ENCODE results near the gene MDP1. TPM values are rescaled to one million over a fixed set of nuclear protein-coding genes. Genes with fewer than 3 reads are reported as not detected.
A peak's percentile ranks its signal among the peaks of the same experiment; 100 is the strongest.

MDP1 gene
- total RNA-seq, 1 experiment from 2014 or later, result 18.8 TPM

DNA sequence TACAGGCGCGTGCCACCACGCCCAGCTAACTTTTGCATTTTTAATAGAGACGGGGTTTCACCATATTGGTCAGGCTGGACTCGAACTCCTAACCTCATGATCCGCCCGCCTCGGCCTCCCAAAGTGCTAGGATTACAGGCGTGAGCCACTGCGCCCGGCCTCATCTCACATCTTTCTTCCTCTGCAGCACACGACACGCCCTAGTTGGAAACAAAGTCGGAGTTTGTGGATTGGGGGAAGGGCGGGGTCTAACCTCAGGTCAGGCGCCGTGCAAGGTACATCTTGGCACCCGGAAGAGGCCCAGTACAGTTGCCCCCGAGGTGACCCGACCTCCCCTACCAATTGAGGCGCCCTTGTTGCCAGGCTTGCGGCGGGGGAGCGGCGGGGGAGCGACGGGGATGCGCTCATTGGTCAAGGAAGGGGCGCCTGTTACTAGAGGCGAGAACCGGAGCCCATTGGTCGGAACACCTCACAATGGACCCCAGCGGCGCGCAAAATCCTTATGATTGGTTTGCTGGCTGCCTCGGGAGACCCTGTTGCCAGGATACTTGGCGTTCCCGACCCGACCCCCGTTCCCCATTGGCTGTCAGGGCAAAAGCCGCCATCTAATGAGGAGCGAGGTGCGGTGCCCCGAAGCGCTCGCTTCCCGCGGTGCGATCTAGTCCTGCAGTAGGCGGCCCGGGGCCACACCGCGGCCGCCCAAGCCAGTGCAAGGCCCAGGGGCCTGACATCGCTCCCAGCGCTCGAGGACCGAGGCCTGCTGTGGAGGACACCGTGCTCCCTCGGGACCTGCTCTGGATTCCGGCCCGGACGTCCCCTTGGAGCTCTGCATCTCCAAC lies 44.2 kb downstream of the MDP1 start, which contains the start of gene REC8:
Gene REC8 (plus strand): TSS at position 659 of the 839 bp plus-strand sequence. CDS start 473 bp downstream, outside the sequence.
- Mint-ChIP-seq H3K27me3 (ENCODE audit: low read depth) (no peaks in the 10 kb centered on the region; the same call in 1 of the 2 replicates), H3K36me3 (ENCODE audit: insufficient read depth in 1 of 3, low read depth in 3 of 3) (peaks cover 2 to 22% (median 16%) of the 10 kb centered on the region in 3 experiments; a peak in 5 of 7 replicates), H3K9me3 (no peaks in the 10 kb centered on the region; a peak in 1 of 5 replicates), H3K4me3 (peak within 1 kb of the TSS; percentile 75 to 80), H3K4me1 (peaks cover 5 to 13% of the 10 kb centered on the region in 2 experiments; a peak in 3 of 4 replicates), H3K27ac (peak within 1 kb of the TSS; percentile 27 to 94 (median 78); a peak in 4 of 7 replicates)
- Histone ChIP-seq H2BK5ac (ENCODE audit: insufficient read length, low read length) (no peak within 1 kb of the TSS), H3K9me3 (ENCODE audit: control insufficient read depth, low read depth, low read length) (no peaks in the 10 kb centered on the region), H3K4me1 (ENCODE audit: insufficient read depth, low read length) (no peaks in the 10 kb centered on the region), H3K18ac (ENCODE audit: insufficient read length, low read depth, low read length) (no peak within 1 kb of the TSS), H3K27me3 (ENCODE audit: insufficient read depth, low read length) (no peaks in the 10 kb centered on the region), H4K20me1 (ENCODE audit: control insufficient read depth, insufficient read depth, insufficient read length) (no peaks in the 10 kb centered on the region), H4K91ac (ENCODE audit: insufficient read length, low read depth, low read length) (no peak within 1 kb of the TSS), H4K5ac (ENCODE audit: insufficient read length, low read depth, low read length) (no peak within 1 kb of the TSS), H3K23ac (ENCODE audit: insufficient read length, low read depth, low read length) (no peak within 1 kb of the TSS), H3K79me2 (ENCODE audit: insufficient read depth, low read length) (no peaks in the 10 kb centered on the region), H2BK20ac (ENCODE audit: low read depth, low read length, poor library complexity, severe bottlenecking) (no peak within 1 kb of the TSS), H3K4ac (ENCODE audit: low read depth, low read length) (no peak within 1 kb of the TSS), H2BK120ac (ENCODE audit: low read depth, low read length, poor library complexity, severe bottlenecking) (no peak within 1 kb of the TSS), H3K23me2 (ENCODE audit: insufficient read length, low read depth, low read length, poor library complexity, severe bottlenecking) (peaks cover 10% of the 10 kb centered on the region), H3K79me1 (ENCODE audit: insufficient read depth, low read depth, low read length, poor library complexity, severe bottlenecking) (no peaks in the 10 kb centered on the region), H2AFZ (ENCODE audit: low read length) (no peak within 1 kb of the TSS), H3T11ph (ENCODE audit: low read length) (no peak within 1 kb of the TSS), H2BK12ac (ENCODE audit: insufficient read length, low read depth, low read length) (no peak within 1 kb of the TSS), H3K14ac (ENCODE audit: insufficient read depth, low read length) (no peak within 1 kb of the TSS), H3K4me2 (ENCODE audit: insufficient read depth, insufficient read length, low read length) (peak within 1 kb of the TSS; percentile 48), H2BK15ac (ENCODE audit: low read depth, low read length) (no peak within 1 kb of the TSS), H3K56ac (ENCODE audit: insufficient read length, low read depth, low read length) (no peak within 1 kb of the TSS), H3K27ac (ENCODE audit: insufficient read length, low read depth, low read length) (no peak within 1 kb of the TSS), H3K9ac (ENCODE audit: extremely low read depth, insufficient read length, low read length) (peak within 1 kb of the TSS; percentile 3), H4K8ac (replicated peaks; ENCODE audit: insufficient read length, low read depth, low read length) (no peak within 1 kb of the TSS), H2AK5ac (ENCODE audit: insufficient read length, low read length) (no peak within 1 kb of the TSS)
- TF ChIP-seq, protein P1, sequence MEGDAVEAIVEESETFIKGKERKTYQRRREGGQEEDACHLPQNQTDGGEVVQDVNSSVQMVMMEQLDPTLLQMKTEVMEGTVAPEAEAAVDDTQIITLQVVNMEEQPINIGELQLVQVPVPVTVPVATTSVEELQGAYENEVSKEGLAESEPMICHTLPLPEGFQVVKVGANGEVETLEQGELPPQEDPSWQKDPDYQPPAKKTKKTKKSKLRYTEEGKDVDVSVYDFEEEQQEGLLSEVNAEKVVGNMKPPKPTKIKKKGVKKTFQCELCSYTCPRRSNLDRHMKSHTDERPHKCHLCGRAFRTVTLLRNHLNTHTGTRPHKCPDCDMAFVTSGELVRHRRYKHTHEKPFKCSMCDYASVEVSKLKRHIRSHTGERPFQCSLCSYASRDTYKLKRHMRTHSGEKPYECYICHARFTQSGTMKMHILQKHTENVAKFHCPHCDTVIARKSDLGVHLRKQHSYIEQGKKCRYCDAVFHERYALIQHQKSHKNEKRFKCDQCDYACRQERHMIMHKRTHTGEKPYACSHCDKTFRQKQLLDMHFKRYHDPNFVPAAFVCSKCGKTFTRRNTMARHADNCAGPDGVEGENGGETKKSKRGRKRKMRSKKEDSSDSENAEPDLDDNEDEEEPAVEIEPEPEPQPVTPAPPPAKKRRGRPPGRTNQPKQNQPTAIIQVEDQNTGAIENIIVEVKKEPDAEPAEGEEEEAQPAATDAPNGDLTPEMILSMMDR (conservative IDR thresholded peaks at IDR 0.05), result no peak
- DNase-seq, result peak; percentile 100
- no CpG with 5 or more reads among the region's 63 CpGs for WGBS (ENCODE audit: extremely low coverage, insufficient read length, low lambda C conversion rate)
